HG03571 (cell line): Measurements from ENCODE around the gene XPR1.

Source experiments
- ATAC-seq: cut with Tn5 transposase; IDR thresholded peaks from one replicate; pipeline ENCODE4 v1.9.1; 2021; ENCODE audit not compliant: unreplicated experiment

XPR1 gene

GRCh38 chr1:180884588-180885300 lies 252.9 kb downstream of the XPR1 start:
- no peak for ATAC-seq

GRCh38 chr1:180886338-180886737 lies 254.5 kb downstream of the XPR1 start:
- ATAC-seq: no peak

- no peak for ATAC-seq
These were observed 256.0 kb downstream of the XPR1 start for GRCh38 chr1:180887841-180888240.

GRCh38 chr1:180888870-180889269 lies 257.0 kb downstream of the XPR1 start:
- ATAC-seq: peak; percentile 92

GRCh38 chr1:180889325-180889724 lies 257.5 kb downstream of the XPR1 start:
- ATAC-seq: no peak

GRCh38 chr1:180892272-180892671 lies 260.4 kb downstream of the XPR1 start:
- ATAC-seq: no peak

- ATAC-seq: no peak
These were observed 260.9 kb downstream of the XPR1 start for GRCh38 chr1:180892675-180893074.

- ATAC-seq: no peak
These were observed 261.8 kb downstream of the XPR1 start for GRCh38 chr1:180893614-180894013.

GRCh38 chr1:180896161-180896560 lies 264.3 kb downstream of the XPR1 start:
- no peak for ATAC-seq

- ATAC-seq: no peak
These were observed 266.8 kb downstream of the XPR1 start for GRCh38 chr1:180898441-180899219.

- no peak for ATAC-seq
These were observed 267.4 kb downstream of the XPR1 start for GRCh38 chr1:180899262-180899661.

GRCh38 chr1:180901076-180901990 lies 269.5 kb downstream of the XPR1 start:
- ATAC-seq: no peak

- ATAC-seq: no peak
These were observed 270.7 kb downstream of the XPR1 start for GRCh38 chr1:180902541-180902940.

GRCh38 chr1:180905927-180906326 lies 274.1 kb downstream of the XPR1 start:
- no peak for ATAC-seq

GRCh38 chr1:180906511-180906910 lies 274.7 kb downstream of the XPR1 start:
- no peak for ATAC-seq

GRCh38 chr1:180907313-180908055 lies 275.7 kb downstream of the XPR1 start:
- no peak for ATAC-seq

GRCh38 chr1:180908074-180908765 lies 276.4 kb downstream of the XPR1 start:
- no peak for ATAC-seq

- peak; percentile 37 for ATAC-seq
These were observed 277.2 kb downstream of the XPR1 start for GRCh38 chr1:180909005-180909414.

- peak; percentile 43 for ATAC-seq
These were observed 277.7 kb downstream of the XPR1 start for GRCh38 chr1:180909462-180909976.
